HG03135 (cell line): ENCODE data around the gene RBM26.

ENCODE experiments used
- ATAC-seq: cut with Tn5 transposase; IDR thresholded peaks from one replicate; pipeline ENCODE4 v1.9.1; 2021; ENCODE audit warnings: mild to moderate bottlenecking, moderate library complexity; ENCODE audit not compliant: unreplicated experiment

RBM26 gene

DNA sequence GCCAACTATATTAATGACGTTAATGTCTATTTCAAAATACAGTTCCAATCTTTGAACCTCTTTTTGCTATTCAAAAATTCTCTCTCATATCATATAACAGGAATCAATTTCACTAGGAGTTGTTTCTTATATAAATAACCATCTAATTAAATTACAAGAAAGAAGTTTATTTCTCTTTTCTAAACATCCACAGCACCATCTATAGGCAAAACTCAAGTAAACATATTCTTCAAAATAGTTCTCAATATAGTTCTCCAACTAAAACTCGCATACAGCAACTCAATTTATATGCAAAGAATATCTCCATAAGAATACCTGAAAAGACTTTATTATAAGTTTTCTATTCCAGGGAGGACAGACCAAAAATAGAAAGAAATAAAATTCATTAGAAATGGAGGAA, 65.6 kb downstream of the RBM26 start:
- no peak for ATAC-seq

DNA sequence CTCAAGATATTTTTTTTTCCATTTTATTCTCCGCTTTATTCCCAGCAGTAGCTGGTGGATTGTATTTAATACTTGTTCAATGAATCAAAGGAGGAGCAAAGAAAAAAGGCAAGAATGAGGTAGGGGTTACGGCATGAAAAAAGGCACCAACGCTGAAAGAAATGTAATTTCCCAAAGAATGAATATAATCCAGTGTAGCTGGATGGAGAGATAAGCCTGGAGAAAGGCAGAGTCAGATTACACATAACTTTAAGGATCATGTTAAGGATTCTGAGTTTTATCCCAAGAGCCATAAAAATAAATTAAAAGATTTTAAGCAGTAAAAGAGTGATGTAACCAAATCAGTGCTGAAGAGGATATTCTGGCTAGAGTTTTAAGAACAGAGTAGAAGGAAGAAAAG, 67.7 kb downstream of the RBM26 start:
- no peak for ATAC-seq

DNA sequence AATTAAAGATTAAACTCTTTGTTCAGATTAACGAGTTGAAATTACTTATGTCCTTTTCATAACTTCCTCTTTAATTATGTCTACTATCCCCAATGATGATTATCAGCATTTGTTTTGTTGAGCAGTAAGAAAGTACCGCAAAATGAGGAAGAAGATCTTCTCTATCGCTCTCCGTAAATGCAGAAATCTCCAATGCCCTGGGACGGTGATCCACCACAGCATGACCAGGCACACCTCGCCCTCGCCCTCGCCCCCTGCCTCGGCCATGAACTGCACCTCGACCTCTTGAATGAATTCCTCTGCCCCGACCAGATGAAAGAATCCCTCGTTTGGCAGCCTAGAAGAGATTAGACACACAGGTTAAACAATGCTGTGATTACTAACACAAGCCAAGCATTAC, 69.1 kb downstream of the RBM26 start:
- no peak for ATAC-seq

DNA sequence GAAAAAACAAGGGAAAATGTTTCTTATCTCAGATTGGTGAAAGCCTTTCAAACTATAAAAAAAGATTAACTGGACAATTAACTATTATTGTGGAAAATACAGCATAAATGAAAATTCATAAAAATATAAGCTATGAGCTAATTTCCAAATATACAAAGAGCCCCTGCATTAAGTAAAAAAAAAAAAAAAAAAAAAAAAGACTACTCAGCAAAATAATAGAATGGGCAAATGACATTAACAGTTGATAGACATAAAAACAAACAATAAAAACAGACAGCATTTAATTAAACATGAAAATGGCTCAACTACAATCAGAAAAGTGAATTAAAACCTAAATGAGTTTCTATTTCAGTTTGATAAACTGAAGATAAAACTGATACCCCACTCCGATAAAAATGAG, 77.5 kb downstream of the RBM26 start:
- ATAC-seq, result no peak

DNA sequence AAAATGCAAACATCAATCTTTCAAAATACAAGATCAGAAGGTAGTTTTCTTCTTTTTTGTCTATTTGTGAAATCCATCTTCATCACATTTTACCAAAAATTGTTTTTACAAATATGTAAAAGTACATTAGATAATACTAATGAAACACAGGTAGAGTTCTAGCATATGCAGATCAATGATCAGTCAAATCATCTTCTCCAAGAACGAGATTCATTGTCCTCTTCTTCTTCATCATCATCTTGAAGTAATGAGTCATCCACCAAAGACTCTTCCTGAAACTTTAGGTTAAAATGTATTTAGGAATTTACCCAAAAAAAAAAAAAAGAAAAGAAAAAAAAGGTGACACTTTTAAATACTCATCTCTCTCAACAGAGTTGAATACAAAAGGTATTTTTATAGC, 85.6 kb downstream of the RBM26 start:
- no peak for ATAC-seq

DNA sequence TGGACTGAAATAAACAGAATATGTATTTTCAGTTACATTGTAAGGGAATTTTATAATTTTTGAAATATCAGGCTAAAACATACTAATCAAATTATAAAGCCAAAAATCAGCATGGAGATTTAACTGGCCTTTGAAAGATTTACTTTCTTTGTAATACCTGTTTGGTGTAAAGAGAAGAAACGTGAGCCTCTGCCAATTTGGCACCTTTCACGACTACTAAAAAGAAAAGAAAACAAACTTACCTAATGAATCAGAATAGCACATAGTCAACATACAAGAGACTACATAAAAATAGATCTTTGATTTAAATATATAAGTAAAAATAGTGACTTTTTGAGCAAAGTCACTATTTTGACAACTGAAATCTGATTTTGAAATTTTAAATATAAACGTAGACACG, 87.4 kb downstream of the RBM26 start:
- no peak for ATAC-seq

DNA sequence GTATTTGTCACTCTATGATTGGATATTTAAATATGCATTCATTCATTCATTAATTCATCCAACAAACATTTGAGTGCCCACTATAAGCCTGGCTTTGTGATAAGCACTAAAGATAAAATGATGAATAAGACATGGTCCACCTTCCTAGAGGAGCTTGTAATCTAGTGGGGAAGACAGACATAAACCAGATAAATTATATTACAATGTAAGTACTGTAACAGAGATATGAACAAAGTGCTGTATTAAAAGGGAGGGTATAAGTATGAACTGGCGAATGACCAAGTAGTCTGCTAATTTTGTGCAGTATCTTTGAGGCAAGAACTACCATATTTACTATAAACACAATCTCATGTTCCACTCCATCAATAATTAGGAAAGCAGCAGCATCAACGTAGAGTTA, 88.2 kb downstream of the RBM26 start:
- no peak for ATAC-seq

DNA sequence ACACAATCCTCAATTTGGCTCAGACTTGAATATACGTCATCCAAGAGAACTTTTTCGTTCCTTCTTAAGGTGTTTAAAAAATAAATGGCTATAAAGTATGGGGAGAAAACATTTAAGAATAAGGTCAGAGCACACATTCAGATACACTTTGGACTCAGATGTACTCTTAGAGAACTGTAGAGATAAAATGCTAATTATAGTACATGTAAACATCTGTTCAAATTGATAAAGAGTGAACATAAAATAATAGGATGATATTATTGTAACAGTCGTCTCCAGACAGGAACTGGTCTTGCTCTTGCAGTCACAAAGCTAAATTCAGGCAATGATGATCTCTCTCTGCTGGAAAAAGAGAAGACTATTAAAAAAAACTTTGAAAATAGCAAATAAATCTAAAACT, 91.4 kb downstream of the RBM26 start:
- no peak for ATAC-seq

DNA sequence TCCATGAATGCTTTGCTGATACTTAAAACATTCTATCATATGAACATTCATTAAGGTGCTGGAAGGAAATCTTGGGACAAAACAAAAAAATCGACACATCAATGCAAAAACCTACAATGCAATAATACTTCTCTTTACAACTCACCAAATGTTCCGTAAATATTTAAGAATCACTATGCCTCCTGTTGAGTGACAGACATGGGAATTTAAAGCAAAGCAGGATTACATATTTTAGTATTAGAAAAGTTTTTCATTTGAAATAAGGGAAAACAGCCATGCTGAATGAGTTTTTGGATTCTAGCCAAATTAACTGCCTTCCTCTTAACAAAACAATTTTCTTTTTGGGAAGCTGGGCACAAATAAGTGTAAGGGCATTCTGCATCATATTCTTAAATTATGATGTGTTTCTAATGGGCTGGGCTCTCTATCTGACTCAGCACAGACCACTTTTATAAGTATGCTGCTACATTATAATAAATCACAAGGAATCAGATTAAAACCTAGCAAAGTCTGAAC, 93.7 kb downstream of the RBM26 start:
- no peak for ATAC-seq

DNA sequence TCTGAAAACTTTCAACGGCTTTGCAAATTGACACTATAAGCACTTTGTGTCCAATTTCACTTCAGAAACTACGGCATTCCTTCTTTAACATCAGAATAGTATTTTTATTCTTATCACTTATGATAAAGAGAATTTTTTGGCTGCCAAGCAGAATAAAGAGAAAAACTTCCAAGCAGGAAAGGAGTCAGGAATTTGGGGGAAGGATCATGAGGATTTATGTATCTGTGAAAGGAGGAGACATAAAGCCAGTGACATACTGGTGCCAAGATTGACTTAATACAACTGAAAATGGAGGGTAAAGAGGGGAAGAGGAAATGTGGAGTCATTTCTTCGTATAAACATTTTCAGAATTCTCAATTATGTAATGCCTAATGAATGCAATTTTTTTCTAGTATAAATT, 94.7 kb downstream of the RBM26 start:
- ATAC-seq, result no peak

DNA sequence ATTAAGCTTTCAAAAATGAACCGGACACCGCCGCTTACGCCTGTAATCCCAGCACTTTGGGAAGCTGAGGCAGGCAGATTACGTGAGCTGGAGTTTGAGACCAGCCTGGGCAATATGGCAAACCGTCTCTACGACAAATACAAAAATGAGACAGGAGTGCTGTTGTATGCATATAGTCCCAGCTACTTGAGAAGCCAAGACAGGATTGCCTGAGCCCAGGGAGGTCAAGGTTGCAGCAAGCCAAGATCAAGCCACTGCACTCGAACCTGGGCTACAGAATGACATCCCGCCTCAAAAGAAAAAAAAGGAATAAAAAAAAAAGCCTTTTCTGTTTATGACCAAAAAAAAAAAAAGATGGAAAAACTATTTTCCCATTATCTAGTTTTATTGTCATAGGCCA, 96.4 kb downstream of the RBM26 start:
- ATAC-seq, result no peak

DNA sequence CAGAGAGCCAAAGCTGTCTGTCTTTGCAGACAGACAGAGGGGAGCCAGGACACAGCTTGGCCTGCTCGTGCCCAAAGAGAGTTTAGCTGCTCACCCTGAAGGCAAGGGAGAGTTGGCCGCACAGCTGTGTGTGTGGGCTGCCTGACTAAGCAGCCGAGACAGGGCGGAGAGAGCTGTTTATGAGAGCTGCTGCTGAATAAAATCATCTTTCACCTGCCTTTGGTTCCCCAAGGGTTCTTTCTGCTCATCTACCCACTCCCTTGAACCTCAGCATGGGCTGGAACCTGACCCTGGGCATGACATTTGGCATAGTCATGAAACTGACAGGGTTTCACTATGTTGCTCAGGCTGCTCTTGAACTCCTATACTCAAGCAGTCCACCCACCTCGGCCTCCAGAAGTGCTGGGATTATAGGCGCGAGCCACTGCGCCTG, 98.2 kb downstream of the RBM26 start:
- ATAC-seq, result no peak

DNA sequence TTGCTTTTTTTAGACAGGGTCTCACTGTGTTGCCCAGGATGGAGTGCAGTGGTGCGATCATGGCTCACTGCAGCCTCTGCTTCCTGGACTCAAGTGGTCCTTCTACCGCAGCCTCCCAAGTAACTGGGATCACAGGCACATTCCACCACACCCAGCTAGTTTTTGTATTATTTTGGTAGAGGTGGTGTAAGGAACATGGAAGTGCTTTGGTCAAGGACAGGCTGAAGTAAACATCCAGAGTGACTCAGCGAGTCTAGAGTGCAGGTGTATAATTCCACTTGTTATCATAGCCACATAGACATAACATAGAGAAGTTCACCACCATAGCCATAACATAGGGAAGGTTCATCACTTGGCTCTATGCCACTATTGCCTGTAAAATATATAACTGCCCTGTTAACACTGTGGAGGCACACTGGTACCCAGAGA, 98.6 kb downstream of the RBM26 start:
- no peak for ATAC-seq

DNA sequence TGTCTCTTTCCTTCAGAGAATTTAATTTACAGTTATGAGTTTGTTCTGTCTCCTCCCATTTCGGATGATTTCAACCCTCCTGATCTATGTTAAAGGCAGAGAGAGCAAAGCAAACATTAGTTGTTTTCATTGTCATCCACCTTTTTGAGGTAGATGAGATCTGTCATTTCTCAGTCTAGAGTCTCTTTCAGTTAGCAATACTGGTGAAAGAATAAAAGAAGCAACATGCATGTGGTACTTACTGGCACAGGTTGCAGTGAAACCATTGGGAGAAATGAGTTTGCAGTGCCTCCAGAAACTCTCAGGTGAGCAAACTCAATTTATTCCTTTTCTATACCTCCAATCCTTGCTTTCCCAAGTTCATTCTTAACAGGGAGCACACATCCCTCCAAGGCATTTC, 99.4 kb downstream of the RBM26 start:
- ATAC-seq, result no peak

DNA sequence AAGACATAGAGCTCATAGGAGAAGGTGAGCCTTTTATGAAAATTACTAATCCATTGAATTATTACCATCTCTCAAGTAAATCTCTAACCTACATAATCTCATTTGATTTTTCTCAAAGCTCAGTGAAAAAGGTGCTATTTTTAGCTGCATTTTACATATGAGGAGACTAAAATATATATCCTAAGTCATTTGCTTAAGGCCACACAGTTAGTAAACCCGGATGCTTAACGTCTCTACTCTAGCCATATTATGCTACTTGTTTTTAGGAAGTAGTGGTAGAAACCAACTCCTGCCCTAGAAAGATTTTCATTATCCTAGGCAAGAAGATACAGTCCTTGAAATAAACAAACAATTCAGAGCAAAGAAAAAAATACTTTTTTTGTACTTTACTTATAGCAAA, 108.9 kb downstream of the RBM26 start:
- no peak for ATAC-seq

DNA sequence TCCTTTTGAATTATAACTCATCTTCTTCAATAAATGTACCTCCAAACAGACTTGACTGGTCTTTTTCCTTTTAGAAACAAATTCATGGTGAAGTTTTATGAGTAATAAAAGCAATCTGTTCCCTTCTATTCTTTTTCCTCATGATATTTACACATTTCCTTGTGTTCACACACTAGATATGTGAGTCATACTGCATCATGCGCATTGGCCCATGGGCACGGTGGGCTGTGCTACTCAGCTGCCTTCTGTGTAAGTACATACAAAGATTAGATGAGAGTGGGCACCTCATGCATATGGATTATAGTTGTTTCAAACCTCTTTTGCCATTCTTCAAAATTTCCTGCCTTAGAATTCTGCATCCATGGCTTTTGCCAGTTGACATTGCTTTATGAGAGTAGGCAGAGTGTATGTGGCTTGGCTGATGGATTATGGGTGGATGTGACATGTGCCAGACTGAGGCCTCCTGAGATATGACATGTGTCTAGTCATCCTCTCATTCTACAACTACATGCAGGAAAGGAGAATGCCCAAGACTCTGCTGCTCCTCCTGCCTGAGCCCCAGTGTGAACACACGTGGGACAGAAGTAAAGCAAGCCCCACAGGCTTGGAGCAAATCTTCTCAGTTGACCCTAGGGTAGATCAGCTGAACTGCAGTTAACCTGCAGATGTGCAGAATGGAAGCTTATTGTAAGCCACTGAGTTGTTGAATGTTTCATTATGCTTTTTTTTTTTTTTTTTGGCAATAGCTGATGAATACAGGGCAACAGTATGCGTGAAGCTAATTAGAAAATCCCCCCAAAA, 109.9 kb downstream of the RBM26 start:
- ATAC-seq, result no peak

DNA sequence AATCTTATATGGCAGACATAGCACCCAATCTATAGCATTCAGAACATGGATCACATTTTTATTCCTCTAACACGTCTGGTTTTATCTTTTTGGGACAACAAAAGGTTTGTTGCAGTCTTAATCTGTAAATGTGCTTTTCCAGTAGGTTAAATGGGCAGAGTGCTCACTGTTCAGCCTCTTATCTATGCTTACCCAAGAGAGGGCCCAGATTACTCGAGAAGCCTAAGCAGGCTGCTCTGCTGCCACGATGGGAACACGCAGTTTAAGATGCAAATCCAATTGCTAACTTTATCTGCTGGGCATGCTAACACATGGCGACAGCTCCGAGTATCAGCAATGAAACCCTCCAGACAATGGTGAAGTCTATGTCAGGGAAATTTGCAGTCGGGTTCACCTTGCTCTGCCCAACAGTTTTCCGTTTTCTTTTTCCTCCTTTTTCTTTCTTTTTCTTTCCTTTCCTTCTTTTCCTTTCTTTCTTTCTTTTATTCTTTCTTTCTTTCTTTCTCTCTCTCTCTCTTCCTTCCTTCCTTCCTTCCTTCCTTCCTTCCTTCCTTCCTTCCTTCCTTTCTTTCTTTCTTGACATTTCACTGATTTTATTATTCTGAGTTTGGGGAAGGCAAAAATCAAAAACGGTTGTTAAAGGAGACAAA, 115.3 kb downstream of the RBM26 start:
- ATAC-seq, result no peak

DNA sequence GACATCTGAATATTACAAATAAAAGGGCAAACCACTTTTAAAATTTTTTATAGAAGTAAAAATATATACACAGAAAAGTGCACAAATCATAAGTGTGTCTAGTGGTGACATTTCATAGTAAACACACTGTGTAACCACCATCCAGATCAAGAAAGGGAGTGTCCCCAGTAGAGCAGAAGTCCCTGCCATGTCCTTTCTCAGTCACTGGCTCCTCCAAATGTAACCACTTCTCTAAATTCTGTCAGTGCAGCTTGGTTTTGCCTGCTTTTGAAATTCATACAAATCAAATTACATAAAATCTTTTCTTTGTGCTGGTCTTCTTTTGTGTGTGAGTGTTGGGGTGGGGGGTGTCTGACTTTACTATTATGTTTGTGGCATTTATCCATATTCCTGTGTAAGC, 116.5 kb downstream of the RBM26 start:
- no peak for ATAC-seq

DNA sequence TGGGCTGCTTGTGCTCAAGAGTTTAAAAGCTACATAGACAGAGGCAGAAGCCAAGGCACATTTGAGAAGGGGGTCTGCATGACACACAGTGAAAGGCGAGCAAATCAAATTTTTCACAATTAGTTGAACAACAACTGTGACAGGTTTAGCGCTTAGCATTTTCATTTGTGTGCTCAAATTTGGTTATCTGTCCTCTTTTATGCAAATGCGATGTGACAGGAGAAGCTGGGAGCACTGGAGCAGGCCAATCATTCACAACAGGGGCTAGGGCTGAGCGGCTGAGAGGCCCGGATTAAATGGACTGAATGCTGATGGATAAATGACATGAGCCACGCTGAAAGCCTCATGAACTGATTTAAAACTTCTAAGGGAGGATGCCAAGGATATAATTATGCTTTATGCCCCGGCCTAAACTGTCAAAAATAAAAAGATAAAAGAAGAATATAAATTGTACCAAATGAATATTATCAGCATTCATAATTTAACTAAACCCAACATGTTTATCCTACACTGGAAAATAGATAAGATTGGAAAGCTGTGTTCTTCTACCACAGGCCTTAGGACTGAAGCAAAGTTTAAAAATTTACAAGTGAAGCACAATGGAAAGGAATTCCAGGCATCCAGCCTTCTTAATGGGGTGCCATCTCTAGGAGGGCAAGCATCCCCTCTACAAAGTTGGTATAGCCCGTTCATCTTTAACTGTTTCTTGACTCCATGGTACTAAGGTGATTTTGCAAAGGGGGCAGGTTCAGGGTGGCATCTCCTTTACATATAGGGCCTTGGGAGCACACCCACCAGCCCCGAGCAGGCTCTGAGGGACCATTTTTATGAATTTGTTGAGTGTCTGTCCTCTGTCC, 117.9 kb downstream of the RBM26 start:
- no peak for ATAC-seq

DNA sequence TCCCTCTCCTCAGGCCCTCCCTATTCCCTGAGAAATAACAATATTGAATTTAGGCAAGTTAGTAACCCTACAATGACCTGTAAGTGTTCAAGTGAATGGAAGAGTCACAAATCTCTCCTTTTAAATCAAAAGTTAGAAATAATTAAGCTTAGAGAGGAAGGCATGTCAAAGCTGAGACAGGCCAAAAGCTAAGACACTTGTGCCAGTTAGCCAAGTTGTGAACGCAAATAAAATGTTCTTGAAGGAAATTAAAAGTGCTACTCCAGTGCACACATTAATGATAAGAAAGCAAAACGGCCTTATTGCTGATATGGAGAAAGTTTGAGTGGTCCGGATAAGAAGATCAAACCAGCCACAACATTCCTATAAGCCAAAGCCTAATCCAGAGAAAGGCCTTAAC, 120.9 kb downstream of the RBM26 start:
- ATAC-seq, result no peak

DNA sequence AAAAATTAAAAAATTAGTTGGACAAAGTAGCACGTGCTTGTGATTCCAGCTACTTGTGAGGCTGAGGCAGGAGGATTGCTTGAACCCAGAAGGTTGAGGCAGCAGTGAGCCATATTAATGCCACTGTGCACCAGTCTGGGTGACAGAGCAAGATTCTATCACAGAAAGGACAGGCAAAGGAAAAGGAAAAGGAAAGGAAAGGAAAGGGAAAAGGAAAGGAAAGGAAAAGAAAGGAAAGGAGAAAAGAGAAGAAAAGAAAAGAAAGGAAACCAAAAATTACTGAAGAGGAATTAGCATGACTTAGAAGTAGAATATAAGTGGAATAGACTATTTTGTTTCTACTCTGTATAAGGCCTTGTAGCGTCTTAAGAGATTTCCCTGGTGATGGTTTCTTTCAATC, 122.3 kb downstream of the RBM26 start:
- no peak for ATAC-seq

DNA sequence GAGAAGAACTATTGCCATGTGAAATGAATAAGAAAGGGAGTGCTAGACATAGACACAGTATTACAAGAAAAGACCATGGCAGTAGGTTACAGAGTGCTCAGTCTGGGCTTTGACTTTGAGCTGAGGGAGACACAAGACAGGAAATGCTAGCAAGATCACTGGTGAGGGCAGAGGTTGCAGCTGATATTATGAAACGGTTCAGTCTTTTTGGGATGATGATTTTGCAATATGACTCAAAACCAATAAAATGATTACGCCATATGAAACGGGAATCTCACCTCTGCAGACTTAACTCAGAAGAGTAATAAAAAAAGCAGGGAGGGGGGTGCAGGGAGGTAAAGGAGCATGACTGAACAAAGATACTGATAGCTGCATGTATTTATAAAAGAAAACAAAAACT, 123.1 kb downstream of the RBM26 start:
- no peak for ATAC-seq
